Measurements from ENCODE around the gene EIF4E2.

The EIF4E2 gene

DNA sequence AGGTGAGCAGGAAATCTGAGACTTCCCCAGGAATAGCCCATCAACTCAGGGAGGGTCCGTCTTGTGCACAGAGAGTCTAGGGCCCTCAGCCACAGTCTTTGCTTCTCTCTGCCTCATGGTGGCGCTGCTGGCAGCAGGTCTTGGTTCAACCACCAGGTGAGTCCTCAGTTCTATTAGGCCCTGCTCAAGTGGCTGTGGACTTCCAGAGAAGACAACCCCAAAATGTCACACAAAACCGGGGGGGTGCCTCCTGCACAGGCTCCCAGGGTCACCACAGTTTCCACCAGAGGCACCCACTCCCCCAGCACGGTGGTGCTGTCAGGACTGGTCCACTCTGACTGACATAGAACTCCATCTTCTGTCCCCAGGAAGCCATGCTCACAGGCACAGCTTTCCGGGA, 13.4 kb upstream of the EIF4E2 start:
- no peak for DNase-seq (ENCODE audit: low read depth, low spot score)

DNA sequence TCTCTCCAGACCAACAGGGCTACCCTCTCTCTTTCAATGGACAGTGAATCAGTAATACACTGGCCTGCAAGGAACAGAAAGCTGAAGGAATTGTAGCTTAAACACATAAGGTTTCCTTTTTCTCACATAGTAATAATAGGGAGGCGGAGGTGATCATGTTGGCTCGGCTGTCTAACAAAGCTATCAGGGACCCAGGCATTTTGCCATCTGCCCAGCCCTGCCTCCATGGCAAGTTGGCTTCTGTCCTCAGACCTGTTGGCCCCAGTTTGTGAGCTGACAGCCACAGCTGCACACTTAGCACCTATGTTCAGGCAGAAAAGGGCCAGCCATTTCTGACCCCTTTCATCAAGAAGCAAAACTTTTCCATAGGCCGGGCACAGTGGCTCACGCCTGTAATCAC, 13.0 kb upstream of the EIF4E2 start:
- DNase-seq (ENCODE audit: low read depth, low spot score): no peak

DNA sequence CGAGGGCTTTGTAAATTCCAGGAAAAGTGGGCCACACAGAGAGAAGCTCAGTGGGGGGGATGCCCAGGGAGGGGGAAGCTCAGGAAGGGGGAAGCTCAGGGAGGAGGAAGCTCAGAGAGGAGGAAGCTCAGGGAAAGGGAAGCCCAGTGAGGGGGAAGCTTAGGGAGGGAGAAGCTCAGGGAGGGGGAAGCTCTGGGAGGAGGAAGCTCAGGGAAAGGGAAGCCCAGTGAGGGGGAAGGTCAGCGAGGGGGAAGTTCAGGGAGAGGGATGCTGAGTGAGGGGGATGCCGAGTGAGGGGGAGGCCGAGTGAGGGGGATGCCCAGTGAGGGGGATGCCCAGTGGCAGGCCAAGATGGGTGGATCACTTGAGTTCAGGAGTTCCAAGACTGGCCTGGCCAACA, 11.8 kb upstream of the EIF4E2 start:
- DNase-seq (ENCODE audit: low read depth, low spot score): no peak

DNA sequence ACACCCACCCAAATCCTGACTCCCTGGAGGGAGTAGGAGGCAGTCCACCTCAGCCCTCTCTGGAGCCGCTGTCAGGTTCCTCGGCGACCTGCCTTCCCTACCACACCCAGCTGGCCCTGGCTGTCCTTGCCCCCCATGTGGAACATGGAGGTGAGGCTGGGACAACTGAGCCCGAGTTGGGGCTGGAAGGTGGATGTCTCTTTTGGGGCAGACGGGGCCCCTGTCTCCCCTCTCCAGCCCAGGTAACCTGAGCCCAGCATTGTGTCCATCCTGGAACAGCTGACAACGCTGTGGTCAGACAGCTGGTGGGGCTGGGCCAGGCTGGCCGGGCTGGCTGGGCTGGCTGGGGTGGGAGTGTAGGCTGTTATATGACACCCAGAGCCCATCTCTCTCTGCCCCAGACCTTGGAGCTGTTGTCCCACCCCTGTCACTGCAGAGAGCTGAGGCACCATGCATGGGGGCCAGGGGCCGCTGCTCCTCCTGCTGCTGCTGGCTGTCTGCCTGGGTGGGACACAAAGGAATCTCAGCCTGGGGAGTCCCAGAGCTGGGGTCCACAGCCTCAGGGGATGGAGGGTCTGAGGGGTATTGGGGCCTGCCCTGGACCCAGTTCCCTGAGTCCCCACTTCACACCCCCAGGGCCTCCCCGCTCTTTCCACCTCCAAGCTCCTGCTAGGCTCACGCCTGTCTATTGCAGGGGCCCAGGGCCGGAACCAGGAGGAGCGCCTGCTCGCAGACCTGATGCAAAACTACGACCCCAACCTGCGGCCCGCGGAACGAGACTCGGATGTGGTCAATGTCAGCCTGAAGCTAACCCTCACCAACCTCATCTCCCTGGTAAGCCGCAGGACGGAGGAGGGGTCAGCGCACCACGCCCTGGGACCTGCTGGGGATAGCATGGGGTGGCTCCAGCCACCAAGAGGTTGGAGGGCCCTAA, 10.9 kb upstream of the EIF4E2 start, which contains the start of gene CHRNG:
Gene CHRNG (plus strand): TSS at position 395 of the 934 bp plus-strand sequence. CDS start 56 bp downstream, at position 451.
- DNase-seq (ENCODE audit: low read depth, low spot score): no peak

DNA sequence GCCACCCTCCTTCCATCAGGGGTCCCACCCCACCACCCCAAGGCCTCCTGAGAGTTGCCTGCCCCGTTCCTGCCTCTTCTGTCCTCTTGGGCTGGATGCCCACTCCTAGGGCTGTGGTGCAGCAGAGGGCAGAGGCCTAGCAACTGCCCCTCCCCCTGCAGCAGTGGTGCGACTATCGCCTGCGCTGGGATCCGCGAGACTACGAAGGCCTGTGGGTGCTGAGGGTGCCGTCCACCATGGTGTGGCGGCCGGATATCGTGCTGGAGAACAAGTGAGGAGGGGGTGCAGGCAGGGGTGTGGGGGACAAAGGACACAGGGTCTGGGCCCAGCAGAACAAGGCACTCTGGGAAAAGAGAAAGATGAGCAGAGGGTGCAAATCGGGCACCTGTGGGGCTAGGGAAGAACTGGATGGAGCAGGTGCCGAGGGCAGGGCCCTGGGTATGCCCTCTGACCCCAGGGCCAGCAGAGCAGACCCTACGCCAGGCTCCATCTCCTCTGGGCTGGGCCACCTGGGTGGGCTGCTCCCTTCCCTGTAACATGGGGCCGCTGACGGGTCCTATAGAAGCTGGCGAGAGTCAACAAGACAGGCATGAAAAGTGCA, 9.9 kb upstream of the EIF4E2 start:
- no peak for DNase-seq (ENCODE audit: low read depth, low spot score)

DNA sequence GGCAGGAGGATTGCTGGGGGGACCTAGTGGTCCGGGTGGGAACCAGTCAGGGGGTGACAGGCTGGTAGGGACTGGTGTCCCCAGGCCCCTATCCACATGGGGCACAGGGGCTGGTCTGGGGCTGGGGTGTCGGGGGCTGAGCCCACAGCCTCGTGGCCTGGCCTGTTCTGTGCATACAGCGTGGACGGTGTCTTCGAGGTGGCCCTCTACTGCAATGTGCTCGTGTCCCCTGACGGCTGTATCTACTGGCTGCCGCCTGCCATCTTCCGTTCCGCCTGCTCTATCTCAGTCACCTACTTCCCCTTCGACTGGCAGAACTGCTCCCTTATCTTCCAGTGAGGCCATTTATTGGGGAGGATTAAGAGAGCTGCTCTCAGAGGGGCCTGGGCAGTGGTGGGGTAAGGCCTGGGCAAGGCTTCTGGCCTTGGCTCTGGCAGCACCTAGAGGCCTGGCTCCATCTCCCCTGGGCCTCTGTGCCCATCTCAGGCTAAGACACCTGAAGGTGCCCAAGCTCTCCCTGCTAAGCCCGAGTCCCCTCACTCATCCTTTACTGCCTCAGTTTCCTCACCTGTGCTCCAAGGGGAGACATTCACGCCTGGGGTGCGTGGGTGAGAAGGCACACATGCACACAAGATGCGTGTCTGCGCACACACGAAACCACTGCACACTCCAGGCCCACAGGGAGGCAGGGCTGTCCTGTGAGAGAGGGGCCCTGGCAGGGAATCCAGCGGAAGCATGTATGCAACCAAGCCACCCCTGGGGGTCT, 9.1 kb upstream of the EIF4E2 start:
- no peak for DNase-seq (ENCODE audit: low read depth, low spot score)

DNA sequence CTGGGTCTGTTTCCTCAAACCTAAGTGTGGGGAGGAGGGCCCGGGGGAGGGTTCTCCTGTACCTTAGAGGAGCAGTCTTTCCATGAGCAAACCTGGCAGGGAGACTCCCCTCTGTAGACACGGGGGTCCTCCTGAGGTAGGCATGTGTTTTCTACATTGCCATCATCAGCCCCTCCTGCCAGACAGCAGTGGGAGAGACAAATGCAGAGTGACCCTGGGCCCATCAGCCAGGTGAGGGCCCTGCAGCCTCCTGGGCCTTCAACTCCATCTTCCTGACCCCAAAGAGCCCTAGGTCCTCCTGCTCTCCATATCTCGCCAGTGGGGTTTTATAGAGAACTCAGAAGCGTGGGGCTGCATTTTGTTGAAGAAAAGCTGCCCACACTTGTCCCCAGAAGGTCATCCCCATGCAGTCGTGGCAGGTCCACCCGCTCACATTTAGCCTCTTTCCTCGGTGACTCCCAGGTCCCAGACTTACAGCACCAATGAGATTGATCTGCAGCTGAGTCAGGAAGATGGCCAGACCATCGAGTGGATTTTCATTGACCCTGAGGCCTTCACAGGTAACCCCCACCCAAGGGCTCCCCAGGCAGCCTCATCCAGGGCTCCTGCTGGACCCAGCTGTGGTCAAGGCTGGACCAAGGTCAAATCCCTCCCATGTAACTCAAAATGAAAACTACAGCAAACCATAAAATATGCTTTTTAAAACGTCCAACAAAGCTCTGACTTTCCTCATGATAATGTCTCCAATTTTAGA, 8.4 kb upstream of the EIF4E2 start:
- no peak for DNase-seq (ENCODE audit: low read depth, low spot score)

DNA sequence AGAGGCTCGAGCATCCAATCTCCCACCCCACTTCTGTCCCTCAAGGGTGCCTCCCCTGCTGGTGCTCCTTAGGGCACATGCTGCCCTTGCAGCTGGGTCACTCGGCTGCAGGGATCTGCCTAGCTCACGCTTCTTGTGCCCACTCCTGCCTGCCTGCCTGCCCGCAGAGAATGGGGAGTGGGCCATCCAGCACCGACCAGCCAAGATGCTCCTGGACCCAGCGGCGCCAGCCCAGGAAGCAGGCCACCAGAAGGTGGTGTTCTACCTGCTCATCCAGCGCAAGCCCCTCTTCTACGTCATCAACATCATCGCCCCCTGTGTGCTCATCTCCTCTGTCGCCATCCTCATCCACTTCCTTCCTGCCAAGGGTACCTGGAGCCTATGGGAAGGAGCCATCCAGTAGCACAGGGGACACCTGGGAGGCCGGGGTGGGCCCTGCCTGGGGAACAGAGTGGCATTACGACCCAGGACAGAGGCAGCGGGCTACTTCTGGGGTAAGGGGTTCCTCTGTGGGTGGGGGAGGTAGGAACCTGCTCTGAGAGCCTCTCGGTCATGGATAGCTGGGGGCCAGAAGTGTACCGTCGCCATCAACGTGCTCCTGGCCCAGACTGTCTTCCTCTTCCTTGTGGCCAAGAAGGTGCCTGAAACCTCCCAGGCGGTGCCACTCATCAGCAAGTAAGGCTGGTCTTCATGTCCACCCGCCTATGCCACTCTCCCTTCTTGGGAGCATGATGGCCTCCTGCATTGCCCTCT, 7.6 kb upstream of the EIF4E2 start:
- no peak for DNase-seq (ENCODE audit: low read depth, low spot score)

DNA sequence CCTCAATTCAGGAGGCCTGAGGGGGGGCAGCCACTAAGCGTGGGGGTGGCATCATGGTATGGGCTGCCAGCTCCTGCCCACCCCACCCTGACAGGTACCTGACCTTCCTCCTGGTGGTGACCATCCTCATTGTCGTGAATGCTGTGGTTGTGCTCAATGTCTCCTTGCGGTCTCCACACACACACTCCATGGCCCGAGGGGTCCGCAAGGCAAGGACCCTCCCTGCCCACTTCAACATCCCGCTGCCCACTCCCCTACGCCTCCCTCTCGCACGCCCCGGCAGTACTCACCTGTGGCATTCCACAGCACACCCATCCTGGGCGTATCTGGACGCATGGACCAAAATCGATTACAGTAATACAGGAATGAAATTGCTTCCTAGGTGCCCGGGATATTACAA, 7.0 kb upstream of the EIF4E2 start:
- no peak for DNase-seq (ENCODE audit: low read depth, low spot score)

DNA sequence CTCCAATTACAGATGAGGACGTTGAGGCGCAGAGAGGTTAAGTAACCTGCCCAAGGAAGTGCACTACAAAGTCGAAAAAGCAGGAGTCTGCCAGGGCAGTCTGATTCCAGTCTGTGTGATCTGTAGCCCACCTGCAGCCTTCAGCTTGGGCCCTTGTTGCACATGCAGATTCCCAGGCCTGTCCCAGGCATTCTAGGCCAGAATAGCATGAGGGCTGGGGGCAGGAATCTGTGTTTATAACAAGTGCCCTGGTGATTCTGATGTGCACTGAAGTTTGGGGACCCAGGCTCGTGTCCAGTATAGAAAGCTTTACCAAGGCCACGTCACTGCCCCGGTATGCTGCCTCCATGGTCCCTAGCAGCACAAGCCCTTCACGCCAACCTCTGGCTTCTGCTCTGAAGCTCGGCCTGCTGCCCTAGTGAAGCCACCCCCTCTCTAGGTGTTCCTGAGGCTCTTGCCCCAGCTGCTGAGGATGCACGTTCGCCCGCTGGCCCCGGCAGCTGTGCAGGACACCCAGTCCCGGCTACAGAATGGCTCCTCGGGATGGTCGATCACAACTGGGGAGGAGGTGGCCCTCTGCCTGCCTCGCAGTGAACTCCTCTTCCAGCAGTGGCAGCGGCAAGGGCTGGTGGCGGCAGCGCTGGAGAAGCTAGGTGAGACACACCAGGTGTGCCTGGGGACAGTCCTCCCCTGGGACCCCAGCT, 6.4 kb upstream of the EIF4E2 start:
- no peak for DNase-seq (ENCODE audit: low read depth, low spot score)

DNA sequence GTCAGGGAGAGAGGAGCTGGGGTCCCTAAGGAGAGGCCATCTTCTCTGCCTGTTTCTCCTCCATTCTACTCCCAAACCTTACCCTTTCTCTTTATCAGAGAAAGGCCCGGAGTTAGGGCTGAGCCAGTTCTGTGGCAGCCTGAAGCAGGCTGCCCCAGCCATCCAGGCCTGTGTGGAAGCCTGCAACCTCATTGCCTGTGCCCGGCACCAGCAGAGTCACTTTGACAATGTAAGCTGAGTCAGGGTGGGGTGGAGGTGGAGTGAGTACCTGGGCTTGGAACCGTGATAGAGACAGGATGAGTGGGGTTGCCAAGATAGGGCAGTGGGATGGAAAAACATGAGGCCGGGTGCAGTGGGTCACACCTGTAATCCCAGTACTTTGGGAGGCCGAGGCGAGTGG, 5.8 kb upstream of the EIF4E2 start:
- DNase-seq (ENCODE audit: low read depth, low spot score): no peak

DNA sequence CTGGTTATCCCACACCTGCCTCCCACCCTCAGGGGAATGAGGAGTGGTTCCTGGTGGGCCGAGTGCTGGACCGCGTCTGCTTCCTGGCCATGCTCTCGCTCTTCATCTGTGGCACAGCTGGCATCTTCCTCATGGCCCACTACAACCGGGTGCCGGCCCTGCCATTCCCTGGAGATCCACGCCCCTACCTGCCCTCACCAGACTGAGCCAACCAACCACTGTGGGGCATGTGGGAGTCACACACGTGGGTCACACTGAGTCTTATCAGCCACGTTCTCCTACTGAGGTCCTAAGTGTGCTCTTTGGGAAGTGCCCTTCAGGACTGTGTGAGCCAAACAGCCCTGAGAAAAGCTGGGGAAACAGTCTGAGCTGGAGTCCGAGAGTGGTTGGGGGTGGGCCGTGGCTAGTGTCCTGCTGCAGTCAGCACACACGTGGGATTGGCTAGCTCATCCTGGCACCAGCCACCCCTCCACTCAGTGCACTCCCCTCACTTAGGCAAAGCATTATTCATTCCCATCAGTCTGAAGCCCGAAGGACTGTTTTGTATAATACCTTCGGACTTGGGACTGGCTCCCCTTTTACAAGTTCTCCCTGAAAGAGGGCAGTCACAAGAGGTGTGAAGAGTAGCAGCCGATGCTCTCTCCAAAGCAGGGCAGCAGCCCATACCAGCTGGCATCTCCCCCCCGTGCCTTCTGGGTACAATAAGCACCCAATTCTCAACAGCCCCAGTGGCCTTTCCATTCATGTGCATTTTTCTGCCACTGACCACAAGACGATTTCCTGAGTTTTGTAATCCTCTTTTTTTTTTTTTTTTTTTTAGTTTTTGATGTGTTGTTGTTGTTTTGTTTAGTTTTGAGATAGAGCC, 4.7 kb upstream of the EIF4E2 start:
- DNase-seq (ENCODE audit: low read depth, low spot score): no peak

DNA sequence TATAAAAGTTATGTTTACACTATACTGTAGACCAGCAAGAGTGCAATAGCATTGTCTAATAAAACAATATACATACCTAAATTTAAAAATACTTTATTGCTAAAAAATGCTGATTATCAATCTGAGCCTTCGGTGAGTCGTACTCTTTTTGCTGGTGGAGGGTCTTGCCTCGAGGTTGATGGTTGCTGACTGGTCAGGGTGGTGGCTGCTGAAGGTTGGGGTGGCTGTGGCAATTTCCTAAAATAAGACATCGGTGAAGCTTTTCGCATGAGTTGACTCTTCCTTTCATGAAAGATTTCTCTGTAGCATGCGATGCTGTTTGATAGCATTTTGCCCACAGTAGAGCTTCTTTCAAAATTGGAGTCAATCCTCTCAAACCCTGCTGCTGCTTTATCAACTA, 2.5 kb upstream of the EIF4E2 start:
- no peak for DNase-seq (ENCODE audit: low read depth, low spot score)

DNA sequence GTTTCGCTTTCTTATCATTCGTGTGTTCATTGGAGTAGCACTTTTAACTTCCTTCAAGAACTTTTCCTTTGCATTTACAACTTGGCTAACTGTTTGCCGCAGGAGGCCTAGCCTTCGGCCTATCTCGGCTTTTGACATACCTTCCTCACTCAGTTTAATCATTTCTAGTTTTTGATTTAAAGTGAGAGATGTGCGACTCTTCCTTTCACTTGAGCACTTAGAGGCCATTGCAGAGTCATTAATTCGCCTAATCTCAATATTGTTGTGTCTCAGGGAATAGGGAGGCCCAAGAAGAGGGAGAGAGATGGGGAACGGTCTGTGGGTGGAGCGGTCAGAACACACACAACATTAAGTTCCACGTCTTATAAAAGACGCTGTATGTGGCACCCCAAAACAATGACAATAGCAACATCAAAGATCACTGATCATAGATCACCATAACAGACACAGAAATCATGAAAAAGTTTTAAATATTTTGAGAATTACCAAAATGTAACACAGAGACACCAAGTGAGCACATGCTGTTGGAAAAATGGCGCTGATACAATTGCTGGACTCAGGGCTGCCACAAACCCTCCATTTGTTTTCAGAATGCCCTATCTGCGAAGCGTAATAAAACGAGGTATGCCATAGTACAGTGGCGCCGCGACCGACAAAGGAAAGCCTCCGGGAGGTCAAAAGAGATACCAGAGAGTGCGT, 685 bp upstream of the EIF4E2 start:
- DNase-seq (ENCODE audit: low read depth, low spot score): no peak

DNA sequence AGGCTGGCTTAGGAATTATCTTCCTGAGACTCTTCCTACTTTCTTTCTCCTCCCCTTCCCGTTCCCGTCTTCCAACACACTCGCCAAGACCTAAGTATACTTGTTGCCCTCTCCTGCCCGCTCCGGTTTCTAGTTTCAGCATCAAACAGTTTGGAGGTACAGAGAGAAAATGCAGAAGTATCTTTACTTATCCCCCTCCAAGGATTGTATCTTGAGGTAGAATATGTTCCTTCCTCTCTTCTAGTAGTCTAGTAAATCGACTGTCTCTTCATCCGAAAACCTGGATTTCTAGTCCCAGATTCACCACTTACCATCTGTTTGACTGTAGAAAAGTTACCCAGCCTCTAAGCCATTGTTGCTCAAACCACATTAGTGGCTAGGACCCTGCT, 755 bp downstream of the EIF4E2 start:
- DNase-seq (ENCODE audit: low read depth, low spot score): no peak

DNA sequence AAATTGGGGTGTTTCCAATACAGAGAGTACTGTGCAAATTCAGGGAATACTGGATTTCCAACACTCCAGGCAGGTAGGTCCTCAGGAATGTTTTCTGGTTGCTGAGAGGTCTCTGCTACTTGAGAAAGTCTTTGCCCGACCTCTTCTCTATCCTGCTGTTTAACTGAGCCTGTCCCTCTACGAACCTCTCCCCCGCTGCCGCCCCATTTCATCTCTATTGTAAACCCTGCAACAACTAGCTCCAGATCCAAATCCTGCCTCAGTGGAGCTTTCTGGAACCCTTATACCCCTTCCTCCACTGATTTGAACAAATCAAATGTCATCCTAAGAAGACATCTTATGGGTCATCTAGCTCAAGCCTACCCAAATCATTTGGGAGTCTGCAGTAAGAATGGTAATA, 1.3 kb downstream of the EIF4E2 start:
- DNase-seq (ENCODE audit: low read depth, low spot score): no peak

DNA sequence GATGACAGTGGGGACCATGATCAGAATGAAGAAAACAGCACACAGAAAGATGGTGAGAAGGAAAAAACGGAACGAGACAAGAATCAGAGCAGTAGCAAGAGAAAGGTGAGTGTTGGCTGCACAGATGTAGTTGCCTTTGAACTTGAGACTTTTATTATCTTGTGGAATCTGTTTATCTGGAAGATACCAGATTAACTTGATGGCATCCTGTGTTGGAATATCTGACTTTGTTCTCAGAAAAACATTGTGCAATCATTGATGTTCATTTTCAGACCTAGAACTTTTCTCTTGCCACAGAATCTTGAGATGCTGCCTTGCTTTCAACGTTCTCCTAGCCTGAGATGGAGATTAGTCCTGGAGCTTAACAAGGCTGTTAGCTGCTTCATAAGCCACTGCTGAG, 5.9 kb downstream of the EIF4E2 start:
- no peak for DNase-seq (ENCODE audit: low read depth, low spot score)

DNA sequence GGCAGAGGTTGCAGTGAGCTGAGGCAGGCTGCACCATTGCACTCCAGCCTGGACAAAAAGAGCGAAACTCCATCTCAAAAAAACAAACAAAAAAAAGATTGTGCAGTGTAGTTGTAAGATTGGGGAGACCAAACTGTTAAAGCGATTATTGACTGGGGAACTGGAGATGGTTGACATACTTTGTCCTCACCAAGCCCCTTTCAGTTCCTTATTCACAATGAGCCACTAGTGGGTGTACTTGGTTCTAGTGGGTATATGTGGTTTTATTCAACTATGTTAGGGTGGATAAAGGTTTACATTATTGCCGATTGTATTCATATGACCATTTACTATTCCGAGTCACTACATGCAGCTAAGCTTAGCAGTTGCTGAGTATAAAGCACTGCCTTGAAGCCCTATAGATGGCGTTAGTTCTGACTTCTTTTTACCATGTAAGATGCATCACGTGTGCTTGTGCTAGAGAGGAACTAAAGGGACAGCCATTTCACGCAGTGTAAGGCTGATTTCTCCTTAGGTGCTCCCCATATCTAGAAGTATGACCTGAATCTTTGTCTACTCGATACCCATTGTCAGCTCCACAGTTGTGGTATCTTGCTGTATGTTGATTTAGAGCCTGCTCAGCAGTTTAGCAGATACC, 12.1 kb downstream of the EIF4E2 start:
- no peak for DNase-seq (ENCODE audit: low read depth, low spot score)
